WTC11 (cell line): ENCODE data around the gene CMTM4. TPM values are rescaled to one million over a fixed set of nuclear protein-coding genes. Genes with fewer than 3 reads are reported as not detected.
A peak's percentile ranks its signal among the peaks of the same experiment; 100 is the strongest.

Experiments
- ATAC-seq: fragments of 200-7000 bp; cut with Tn5 transposase; 2 replicates; pipeline ENCODE4 v1.10.0; 2021; ENCODE audit warnings: mild to moderate bottlenecking, moderate library complexity
- CTCF ChIA-PET: fragments of 300-600 bp; sonication (Branson Sonifier 250); formaldehyde crosslinking; loops from one replicate; lab custom pipeline; 2021; ENCODE audit warnings: antibody characterized with exemption; lab: Charles Lee
- POLR2A ChIA-PET: fragments of 350-600 bp; sonication (Branson Sonifier 250); formaldehyde crosslinking; loops from one replicate; lab custom pipeline; 2021; ENCODE audit warnings: antibody characterized with exemption; lab: Charles Lee
- DNase-seq: peaks from one replicate; pipeline ENCODE4 v3.0.0; 2021; ENCODE audit warnings: low spot score
- H3K27ac Mint-ChIP-seq: 2 replicates; pipeline ENCODE4 v1.8.0; 2021; ENCODE audit warnings: mixed read lengths
- H3K27me3 Mint-ChIP-seq: 2 replicates; pipeline ENCODE4 v1.8.0; 2021; ENCODE audit warnings: low read depth, mild to moderate bottlenecking, moderate library complexity, mixed read lengths
- H3K36me3 Mint-ChIP-seq: 2 replicates; pipeline ENCODE4 v1.8.0; 2021; ENCODE audit warnings: mixed read lengths
- H3K4me1 Mint-ChIP-seq: 2 replicates; pipeline ENCODE4 v1.8.0; 2022; ENCODE audit warnings: mixed read lengths
- H3K4me3 Mint-ChIP-seq: 2 replicates; pipeline ENCODE4 v1.8.0; 2021; ENCODE audit warnings: mild to moderate bottlenecking, moderate library complexity, mixed read lengths
- H3K9me3 Mint-ChIP-seq: 2 replicates; pipeline ENCODE4 v1.8.0; 2021; ENCODE audit warnings: mixed read lengths
- ATF1 ChIP-seq: sonication (generic); formaldehyde crosslinking; IDR thresholded peaks from 2 replicates; pipeline ENCODE4 v1.8.1; 2023; ENCODE audit warnings: mild to moderate bottlenecking, moderate library complexity, missing genetic modification reagents
- CBFB ChIP-seq: sonication (generic); formaldehyde crosslinking; IDR thresholded peaks from 2 replicates; pipeline ENCODE4 v1.8.1; 2022; ENCODE audit warnings: mild to moderate bottlenecking, low read depth, missing genetic modification reagents
- CDX4 ChIP-seq: fragments of 250-450 bp; sonication (Bioruptor Pico); IDR thresholded peaks from 2 replicates; pipeline ENCODE4 v1.9.0; 2021; ENCODE audit warnings: moderate library complexity, mild to moderate bottlenecking, inconsistent platforms, borderline replicate concordance
- CREB1 ChIP-seq: sonication (generic); formaldehyde crosslinking; IDR thresholded peaks from 2 replicates; pipeline ENCODE4 v1.8.0; 2023; ENCODE audit warnings: mild to moderate bottlenecking, missing genetic modification reagents
- CTCF ChIP-seq: fragments of 200-600 bp; IDR thresholded peaks from 2 replicates; pipeline ENCODE4 v1.8.0; 2022; ENCODE audit warnings: antibody characterized with exemption
- E2F4 ChIP-seq: sonication (generic); formaldehyde crosslinking; IDR thresholded peaks from 2 replicates; pipeline ENCODE4 v1.8.1; 2022; ENCODE audit warnings: low read depth, mild to moderate bottlenecking, moderate library complexity, missing genetic modification reagents, borderline replicate concordance
- ELF4 ChIP-seq: sonication (generic); formaldehyde crosslinking; IDR thresholded peaks from 2 replicates; pipeline ENCODE4 v1.8.1; 2022; ENCODE audit warnings: low read depth, mild to moderate bottlenecking, moderate library complexity, missing genetic modification reagents
- ETV6 ChIP-seq: sonication (generic); formaldehyde crosslinking; IDR thresholded peaks from 2 replicates; pipeline ENCODE4 v1.8.1; 2022; ENCODE audit warnings: mild to moderate bottlenecking, missing genetic modification reagents
- FOXP1 ChIP-seq: sonication (generic); formaldehyde crosslinking; IDR thresholded peaks from 2 replicates; pipeline ENCODE4 v1.8.0; 2022; ENCODE audit warnings: missing genetic modification reagents, mild to moderate bottlenecking, moderate library complexity, borderline replicate concordance
- GABPB1 ChIP-seq: sonication (generic); formaldehyde crosslinking; IDR thresholded peaks from 2 replicates; pipeline ENCODE4 v1.8.1; 2023; ENCODE audit warnings: mild to moderate bottlenecking, missing genetic modification reagents
- GRHL2 ChIP-seq: fragments of 250-450 bp; sonication (Bioruptor Pico); IDR thresholded peaks from 2 replicates; pipeline ENCODE4 v1.8.0; 2022; ENCODE audit warnings: mild to moderate bottlenecking, moderate library complexity; ENCODE audit not compliant: insufficient replicate concordance, severe bottlenecking
- GTF2I ChIP-seq: fragments of 250-450 bp; sonication (Bioruptor Pico); conservative IDR thresholded peaks from 2 replicates; pipeline ENCODE4 v1.4.0; 2021; ENCODE audit warnings: mild to moderate bottlenecking
- NR1H2 ChIP-seq: sonication (generic); formaldehyde crosslinking; IDR thresholded peaks from 2 replicates; pipeline ENCODE4 v1.9.0; 2021; ENCODE audit warnings: mild to moderate bottlenecking, moderate library complexity, missing genetic modification reagents
- PREB ChIP-seq: sonication (generic); formaldehyde crosslinking; IDR thresholded peaks from 2 replicates; pipeline ENCODE4 v1.8.1; 2022; ENCODE audit warnings: mild to moderate bottlenecking, missing genetic modification reagents, moderate library complexity, borderline replicate concordance
- STAT6 ChIP-seq: sonication (generic); formaldehyde crosslinking; conservative IDR thresholded peaks from 2 replicates; pipeline ENCODE4 v1.8.1; 2023; ENCODE audit warnings: mild to moderate bottlenecking, low read depth, missing genetic modification reagents, moderate library complexity
- USF1 ChIP-seq: sonication (generic); formaldehyde crosslinking; IDR thresholded peaks from 2 replicates; pipeline ENCODE4 v1.8.0; 2022; ENCODE audit warnings: mild to moderate bottlenecking, missing genetic modification reagents
- ZNF219 ChIP-seq: sonication (generic); formaldehyde crosslinking; IDR thresholded peaks from 2 replicates; pipeline ENCODE4 v1.8.0; 2023; ENCODE audit warnings: missing genetic modification reagents, mild to moderate bottlenecking, borderline replicate concordance
- ZNF232 ChIP-seq: sonication (generic); formaldehyde crosslinking; IDR thresholded peaks from 2 replicates; pipeline ENCODE4 v1.8.0; 2022; ENCODE audit warnings: mild to moderate bottlenecking, missing genetic modification reagents
- ZNF263 ChIP-seq: sonication (generic); formaldehyde crosslinking; IDR thresholded peaks from 2 replicates; pipeline ENCODE4 v1.8.1; 2022; ENCODE audit warnings: low read depth, mild to moderate bottlenecking, moderate library complexity, missing genetic modification reagents
- ZNF416 ChIP-seq: fragments of 250-450 bp; sonication (Bioruptor Pico); IDR thresholded peaks from 2 replicates; pipeline ENCODE4 v1.9.0; 2021; ENCODE audit warnings: mild to moderate bottlenecking, inconsistent platforms
- total RNA-seq: library from RNA; stranded (reverse); gene quantifications from 3 replicates; pipeline ENCODE4 v1.2.3, GENCODE V29; 2021

CMTM4 gene
- total RNA-seq, 1 experiment from 2014 or later = 56.2 TPM

- no peak for TF ChIP-seq CREB1 (CRISPR knock-in tag)
- TF ChIP-seq ELF4 (CRISPR knock-in tag) = no peak
- peak; percentile 42; the same call in 1 of the 2 replicates for TF ChIP-seq CTCF
- TF ChIP-seq, all 79 proteins: peak for 1
These were observed 107.4 kb downstream of the CMTM4 start for GRCh38 chr16:66588981-66589713.

GRCh38 chr16:66587881-66588600, 108.5 kb downstream of the CMTM4 start:
- ChIA-PET POLR2A (no interaction called here), CTCF (interaction anchor here (1.8 kb wide), 2 partner anchors 8 to 16 kb away, joined by 5 to 23 read pairs; partner anchors contain the start of gene CMTM2)
- Mint-ChIP-seq H3K27ac (no peak overlapping the region; the same call in 1 of the 2 replicates), H3K9me3 (no peaks in the 10 kb centered on the region), H3K4me1 (peaks cover 17% of the 10 kb centered on the region), H3K36me3 (no peaks in the 10 kb centered on the region), H3K4me3 (no peak overlapping the region), H3K27me3 (no peaks in the 10 kb centered on the region)
- TF ChIP-seq E2F4 (CRISPR knock-in tag) (no peak), ETV6 (CRISPR knock-in tag) (no peak), FOXP1 (no peak), ZNF263 (CRISPR knock-in tag) (no peak), ZNF416 (CRISPR knock-in tag) (no peak), CBFB (no peak), USF1 (CRISPR knock-in tag) (no peak), ZNF232 (CRISPR knock-in tag) (no peak), GRHL2 (CRISPR knock-in tag) (no peak), CREB1 (CRISPR knock-in tag) (no peak), GABPB1 (no peak)
- no peak for DNase-seq
- ATAC-seq = no peak

More at GRCh38 chr16:66588981-66589713, 107.4 kb downstream of the CMTM4 start:
- Mint-ChIP-seq H3K9me3 (no peaks in the 10 kb centered on the region), H3K27me3 (no peaks in the 10 kb centered on the region), H3K36me3 (no peaks in the 10 kb centered on the region), H3K4me3 (no peak overlapping the region), H3K27ac (no peak overlapping the region; the same call in 1 of the 2 replicates), H3K4me1 (peaks cover 17% of the 10 kb centered on the region)
- ChIA-PET POLR2A (interaction anchor here (1.3 kb wide), 1 partner anchor 10 kb away, joined by 3 read pairs; the partner anchor contains the start of gene CMTM2), CTCF (interaction anchor here (0.6 to 2.2 kb wide), 50 partner anchors 9 to 286 kb away, joined by 3 to 45 read pairs (median 5); partner anchors contain the start of genes CKLF, CMTM2, CMTM3 and NAE1)
- DNase-seq (peak; percentile 79), ATAC-seq (peak; percentile 99)

GRCh38 chr16:66585481-66586239, 110.9 kb downstream of the CMTM4 start:
- H3K27me3 Mint-ChIP-seq = peaks cover 6% of the 10 kb centered on the region
- POLR2A ChIA-PET = no interaction called here
- no peaks in the 10 kb centered on the region for H3K9me3 Mint-ChIP-seq
- peaks cover 20% of the 10 kb centered on the region for H3K4me1 Mint-ChIP-seq
- TF ChIP-seq PREB (no peak), ZNF219 (CRISPR knock-in tag) (no peak), NR1H2 (CRISPR knock-in tag) (no peak), CDX4 (no peak), ATF1 (CRISPR knock-in tag) (no peak), GTF2I (CRISPR knock-in tag) (no peak), STAT6 (no peak)
- TF ChIP-seq, all 79 proteins: peak for 0
- DNase-seq (no peak), ATAC-seq (no peak; the same call in 1 of the 2 replicates)
- Mint-ChIP-seq H3K27ac (no peak overlapping the region), H3K36me3 (no peaks in the 10 kb centered on the region), H3K4me3 (no peak overlapping the region)
- CTCF ChIA-PET = no interaction called here
